Measurements from ENCODE around the gene AGBL2.
"Not testable (repeated sequence)": the region's sequence is repeated elsewhere in the genome, so short reads cannot be mapped to it uniquely, and the experiment has no call there.

GRCh38 chr11:47742494-47742893 lies 27.3 kb upstream of the AGBL2 start:
- TF ChIP-seq RAD21 (IDR thresholded peaks at IDR 0.05); SP1 (IDR thresholded peaks at IDR 0.05); TAF1 (conservative IDR thresholded peaks at IDR 0.05); CTCF (IDR thresholded peaks at IDR 0.05; ENCODE audit: low read depth, low read length, missing input control): not testable (repeated sequence)
- TF ChIP-seq, protein P1, sequence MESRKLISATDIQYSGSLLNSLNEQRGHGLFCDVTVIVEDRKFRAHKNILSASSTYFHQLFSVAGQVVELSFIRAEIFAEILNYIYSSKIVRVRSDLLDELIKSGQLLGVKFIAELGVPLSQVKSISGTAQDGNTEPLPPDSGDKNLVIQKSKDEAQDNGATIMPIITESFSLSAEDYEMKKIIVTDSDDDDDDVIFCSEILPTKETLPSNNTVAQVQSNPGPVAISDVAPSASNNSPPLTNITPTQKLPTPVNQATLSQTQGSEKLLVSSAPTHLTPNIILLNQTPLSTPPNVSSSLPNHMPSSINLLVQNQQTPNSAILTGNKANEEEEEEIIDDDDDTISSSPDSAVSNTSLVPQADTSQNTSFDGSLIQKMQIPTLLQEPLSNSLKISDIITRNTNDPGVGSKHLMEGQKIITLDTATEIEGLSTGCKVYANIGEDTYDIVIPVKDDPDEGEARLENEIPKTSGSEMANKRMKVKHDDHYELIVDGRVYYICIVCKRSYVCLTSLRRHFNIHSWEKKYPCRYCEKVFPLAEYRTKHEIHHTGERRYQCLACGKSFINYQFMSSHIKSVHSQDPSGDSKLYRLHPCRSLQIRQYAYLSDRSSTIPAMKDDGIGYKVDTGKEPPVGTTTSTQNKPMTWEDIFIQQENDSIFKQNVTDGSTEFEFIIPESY (IDR thresholded peaks at IDR 0.05) = not testable (repeated sequence)
- TF ChIP-seq, protein P2, sequence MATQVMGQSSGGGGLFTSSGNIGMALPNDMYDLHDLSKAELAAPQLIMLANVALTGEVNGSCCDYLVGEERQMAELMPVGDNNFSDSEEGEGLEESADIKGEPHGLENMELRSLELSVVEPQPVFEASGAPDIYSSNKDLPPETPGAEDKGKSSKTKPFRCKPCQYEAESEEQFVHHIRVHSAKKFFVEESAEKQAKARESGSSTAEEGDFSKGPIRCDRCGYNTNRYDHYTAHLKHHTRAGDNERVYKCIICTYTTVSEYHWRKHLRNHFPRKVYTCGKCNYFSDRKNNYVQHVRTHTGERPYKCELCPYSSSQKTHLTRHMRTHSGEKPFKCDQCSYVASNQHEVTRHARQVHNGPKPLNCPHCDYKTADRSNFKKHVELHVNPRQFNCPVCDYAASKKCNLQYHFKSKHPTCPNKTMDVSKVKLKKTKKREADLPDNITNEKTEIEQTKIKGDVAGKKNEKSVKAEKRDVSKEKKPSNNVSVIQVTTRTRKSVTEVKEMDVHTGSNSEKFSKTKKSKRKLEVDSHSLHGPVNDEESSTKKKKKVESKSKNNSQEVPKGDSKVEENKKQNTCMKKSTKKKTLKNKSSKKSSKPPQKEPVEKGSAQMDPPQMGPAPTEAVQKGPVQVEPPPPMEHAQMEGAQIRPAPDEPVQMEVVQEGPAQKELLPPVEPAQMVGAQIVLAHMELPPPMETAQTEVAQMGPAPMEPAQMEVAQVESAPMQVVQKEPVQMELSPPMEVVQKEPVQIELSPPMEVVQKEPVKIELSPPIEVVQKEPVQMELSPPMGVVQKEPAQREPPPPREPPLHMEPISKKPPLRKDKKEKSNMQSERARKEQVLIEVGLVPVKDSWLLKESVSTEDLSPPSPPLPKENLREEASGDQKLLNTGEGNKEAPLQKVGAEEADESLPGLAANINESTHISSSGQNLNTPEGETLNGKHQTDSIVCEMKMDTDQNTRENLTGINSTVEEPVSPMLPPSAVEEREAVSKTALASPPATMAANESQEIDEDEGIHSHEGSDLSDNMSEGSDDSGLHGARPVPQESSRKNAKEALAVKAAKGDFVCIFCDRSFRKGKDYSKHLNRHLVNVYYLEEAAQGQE (IDR thresholded peaks at IDR 0.05) = not testable (repeated sequence)
- TF ChIP-seq, protein P3, sequence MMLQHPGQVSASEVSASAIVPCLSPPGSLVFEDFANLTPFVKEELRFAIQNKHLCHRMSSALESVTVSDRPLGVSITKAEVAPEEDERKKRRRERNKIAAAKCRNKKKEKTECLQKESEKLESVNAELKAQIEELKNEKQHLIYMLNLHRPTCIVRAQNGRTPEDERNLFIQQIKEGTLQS (IDR thresholded peaks at IDR 0.05) = not testable (repeated sequence)

All from liver (tissue), 3 donors.